NCI-H2196 treated with DMSO at 0.1 percent for 48 hours (cell line): ENCODE data around the gene TM9SF4.

Source experiments
- DNase-seq: peaks from one replicate; lab custom pipeline; 2025; ENCODE audit not compliant: unreplicated experiment; lab: John Stamatoyannopoulos, UW

TM9SF4 gene, protein sequence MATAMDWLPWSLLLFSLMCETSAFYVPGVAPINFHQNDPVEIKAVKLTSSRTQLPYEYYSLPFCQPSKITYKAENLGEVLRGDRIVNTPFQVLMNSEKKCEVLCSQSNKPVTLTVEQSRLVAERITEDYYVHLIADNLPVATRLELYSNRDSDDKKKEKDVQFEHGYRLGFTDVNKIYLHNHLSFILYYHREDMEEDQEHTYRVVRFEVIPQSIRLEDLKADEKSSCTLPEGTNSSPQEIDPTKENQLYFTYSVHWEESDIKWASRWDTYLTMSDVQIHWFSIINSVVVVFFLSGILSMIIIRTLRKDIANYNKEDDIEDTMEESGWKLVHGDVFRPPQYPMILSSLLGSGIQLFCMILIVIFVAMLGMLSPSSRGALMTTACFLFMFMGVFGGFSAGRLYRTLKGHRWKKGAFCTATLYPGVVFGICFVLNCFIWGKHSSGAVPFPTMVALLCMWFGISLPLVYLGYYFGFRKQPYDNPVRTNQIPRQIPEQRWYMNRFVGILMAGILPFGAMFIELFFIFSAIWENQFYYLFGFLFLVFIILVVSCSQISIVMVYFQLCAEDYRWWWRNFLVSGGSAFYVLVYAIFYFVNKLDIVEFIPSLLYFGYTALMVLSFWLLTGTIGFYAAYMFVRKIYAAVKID

DNA sequence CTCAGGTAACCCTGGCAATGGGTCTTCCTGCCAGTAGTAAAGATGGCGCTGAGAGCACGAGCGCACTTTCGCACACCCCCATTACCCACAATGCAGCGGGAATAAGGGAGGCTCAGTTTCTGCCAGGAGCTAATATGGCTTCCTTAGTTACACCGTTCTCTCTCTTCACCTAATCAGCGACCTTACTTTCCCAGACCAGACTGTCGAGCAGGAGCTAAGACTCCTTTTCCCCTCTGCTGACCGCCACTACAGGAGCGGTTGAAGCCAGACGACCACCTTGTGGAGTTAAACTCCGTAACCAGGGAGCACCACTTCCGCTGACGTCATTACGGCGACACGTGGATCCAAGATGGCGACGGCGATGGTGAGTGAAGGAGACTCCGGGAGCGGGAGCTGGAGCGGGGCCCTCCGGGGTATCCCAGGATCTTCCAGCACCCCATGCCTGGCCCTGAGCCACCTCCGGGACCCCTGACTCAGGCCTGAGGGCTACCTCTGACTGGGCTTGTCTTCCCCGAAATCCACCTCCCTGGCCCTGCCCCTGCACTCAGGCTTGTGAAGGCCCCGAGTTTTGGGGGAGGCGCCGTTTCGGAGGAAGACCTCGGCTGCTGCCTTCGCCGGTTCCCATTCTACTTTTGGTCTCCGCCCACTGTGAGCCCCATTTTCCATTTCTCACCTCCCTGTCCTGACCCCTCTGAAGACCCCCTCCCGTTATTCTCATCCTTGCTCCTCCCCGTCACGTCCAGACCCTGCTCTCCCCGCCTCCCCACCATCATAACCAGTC is at the start of gene TM9SF4:
Gene TM9SF4, plus strand, starts transcription at position 323 of the 781 bp plus-strand sequence. Its CDS starts 27 bp downstream, at position 350.
- DNase-seq: peak; percentile 87

DNA sequence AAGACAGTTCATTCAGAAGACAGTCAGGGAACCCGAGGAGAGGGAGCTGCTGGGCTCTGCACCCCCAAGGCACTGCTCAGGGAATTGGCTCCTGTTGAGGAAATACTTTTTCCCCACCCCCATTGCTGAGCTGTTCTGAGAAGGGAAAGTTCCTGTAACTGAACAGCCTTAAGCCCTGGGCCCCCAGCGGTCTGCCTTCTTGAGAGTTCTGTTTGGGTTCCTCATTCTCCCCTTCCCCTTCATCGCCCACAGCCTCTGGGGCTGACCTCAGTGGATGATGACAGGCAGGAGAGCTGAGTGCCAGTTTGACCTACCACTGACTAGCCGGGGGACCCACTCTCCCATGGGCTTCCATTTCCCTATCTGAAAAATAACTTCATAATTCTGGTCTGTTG is 46.7 kb upstream of the TM9SF4 start:
- DNase-seq: no peak

DNA sequence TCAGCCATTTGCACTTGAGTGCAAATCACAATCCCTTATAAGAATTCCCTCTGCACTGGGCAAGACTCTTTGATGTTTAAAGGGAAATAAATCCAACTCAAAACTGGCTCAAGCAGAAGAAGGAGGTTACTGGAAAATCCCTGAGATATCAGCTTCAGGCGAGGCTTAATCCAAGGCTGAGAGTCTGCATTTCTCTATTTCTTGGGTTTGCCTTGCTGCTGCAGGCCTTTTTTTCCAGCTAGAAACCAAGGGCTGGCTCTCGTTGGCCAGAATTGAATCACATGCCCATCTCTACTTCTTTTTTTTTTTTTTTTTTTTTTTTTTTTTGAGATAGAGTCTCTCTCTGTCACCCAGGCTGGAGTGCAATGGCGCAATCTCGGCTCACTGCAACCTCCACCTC is 45.8 kb upstream of the TM9SF4 start:
- no peak for DNase-seq

DNA sequence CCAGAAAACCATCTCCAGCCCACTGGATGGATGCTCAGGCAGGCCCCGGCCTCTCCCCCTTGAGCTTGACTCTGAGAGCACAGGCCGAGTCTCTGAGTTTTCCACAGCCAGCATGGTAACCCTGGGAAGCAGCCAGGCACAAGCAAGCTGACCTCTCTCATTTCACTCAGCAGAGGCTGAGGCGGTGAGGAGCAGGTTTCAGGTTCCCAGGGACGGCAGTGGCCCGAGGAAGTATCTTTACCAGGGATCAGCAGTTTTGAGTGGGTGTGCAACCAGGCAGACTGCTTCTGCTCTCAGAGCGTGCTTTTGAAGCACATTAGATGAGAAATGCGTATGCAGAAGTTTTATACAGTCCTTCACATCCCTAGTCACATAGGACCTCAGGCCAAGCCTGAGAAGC is 44.8 kb upstream of the TM9SF4 start:
- no peak for DNase-seq

DNA sequence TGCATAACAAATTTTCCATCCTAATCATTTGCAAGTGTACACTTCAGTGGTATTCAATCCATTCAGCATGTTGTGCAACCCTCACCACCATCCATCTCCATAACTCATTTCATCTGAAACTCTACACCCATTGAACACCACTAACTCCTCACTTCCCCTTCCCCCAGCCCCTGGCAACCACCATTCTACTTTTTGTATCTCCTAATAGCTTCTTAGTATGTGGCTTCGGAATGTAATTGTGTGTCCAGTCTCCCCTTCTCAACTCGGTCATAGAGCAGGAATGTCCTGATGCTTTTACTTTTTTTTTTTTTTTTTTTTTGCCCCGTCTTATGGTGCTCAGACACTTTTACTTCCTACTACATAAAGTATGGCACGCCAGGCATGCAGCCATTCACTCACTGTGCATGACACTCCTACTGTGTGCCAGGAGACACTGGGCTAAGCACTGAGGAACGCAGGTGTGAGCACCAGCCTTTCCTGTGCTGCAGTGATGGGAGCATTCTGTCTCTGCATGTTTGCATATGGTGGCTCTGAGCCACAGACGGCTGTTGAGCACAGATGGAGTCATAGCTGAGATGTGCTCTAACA is 42.2 kb upstream of the TM9SF4 start:
- DNase-seq: no peak

DNA sequence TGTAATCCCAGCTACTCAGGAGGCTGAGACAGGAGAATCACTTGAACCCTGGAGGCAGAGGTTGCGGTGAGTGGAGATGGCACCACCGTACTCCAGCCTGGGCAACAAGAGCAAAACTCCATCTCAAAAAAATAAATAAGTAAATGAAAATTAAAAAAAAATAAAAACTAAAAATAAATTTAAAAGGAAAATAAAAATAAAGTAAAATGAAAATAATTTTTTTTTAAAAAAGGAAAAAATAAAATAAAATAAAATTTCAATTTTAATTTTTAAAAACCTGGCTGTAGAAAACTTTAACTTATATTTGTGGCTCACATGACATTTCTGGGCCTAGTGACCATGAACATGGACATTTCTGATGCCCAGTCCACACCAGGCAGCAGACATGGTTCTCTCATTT is 41.3 kb upstream of the TM9SF4 start:
- no peak for DNase-seq

DNA sequence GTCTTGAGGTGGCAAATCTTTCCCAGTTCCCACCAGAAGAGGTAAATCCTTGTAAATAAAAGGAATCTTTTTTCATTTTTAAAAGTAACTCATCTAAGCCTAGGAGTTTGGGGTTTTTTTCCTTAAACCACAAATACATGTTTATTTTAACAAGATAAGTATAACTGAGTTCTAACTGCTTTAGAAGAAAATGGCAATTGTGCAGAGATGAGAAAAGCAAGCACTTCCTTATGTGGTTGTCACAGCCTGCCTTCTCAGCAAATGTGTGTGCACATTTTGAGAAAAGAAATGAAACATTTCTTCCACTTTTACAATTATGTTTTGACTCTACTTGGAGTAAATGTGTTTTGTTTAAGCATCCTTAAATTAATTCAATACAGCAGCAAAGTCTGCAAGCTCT is 39.8 kb upstream of the TM9SF4 start:
- DNase-seq: no peak

DNA sequence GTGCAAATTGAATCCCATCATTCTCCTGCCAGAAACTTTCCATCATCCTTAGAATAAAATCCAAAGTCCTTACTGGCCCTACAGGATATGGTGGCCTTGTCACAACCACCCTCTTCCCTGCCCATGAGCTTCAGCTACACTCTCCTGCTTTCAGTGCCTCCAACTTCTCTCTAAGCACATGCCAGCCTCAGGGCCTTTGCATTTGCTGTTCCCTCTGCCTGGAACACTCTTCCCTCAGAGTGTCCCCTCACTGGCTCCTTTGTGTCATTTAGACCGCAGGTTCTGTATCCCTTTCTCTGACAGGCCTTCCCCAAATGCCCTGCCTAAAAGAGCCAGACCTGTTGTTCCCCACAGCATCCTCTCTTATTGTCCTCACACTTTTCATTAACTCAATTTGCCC is 39.2 kb upstream of the TM9SF4 start:
- DNase-seq: no peak

DNA sequence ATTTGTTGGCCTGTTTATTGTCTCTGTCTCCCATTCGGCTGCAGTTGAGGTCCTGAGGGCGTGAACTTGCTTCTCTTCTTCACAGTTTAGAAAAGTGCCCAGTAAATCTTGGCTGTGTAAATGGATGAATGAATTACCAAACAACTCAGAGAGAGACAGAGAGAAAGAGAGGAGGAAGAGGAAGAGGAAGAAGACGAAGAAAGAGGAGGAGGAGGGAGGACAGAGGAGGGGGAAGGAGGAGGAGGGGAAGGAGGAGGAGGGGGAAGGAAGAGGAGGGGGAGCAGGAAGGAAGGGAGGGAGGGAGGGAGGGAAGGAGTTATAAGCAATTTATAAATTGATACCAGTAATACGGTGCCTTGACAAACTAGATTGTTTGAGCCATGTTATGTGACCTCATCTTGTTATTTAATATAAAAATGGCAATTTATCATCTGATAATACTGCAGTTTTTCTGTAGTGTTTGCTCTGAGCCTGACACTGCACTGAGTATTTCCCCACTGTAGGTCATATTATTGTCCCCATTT is 38.8 kb upstream of the TM9SF4 start:
- no peak for DNase-seq

DNA sequence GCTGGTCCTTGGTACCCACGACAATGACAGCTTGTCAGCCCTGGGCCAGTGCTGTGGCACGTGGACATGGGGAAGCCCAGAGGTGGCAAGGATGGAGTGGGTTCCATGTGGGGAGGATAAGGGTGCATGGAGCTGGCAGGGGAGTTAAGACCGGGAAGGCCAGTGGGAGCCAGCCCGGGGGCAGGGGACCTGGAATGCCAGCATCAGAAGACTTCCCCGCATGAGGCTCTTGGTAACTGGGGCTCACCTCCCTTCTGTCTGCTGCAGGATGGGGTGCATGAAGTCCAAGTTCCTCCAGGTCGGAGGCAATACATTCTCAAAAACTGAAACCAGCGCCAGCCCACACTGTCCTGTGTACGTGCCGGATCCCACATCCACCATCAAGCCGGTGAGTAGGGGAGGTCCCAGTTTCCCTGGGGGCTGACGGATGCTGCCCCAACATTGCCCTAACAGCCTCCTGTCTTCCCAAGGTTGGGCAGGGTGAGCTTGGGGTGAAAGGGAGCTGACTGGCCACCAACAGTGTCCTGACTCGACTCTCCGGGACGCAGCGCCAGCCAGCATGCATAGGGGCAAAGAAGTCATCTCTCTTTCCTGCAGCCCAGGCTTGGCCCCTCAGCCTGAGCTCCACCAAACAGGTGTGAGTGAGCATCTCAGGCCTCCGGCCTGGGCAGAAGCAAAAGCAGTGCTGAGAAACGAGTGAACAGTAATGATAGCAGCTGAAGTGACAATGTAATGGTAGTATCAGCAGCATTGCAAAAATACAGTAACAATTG is 37.9 kb upstream of the TM9SF4 start:
- no peak for DNase-seq

DNA sequence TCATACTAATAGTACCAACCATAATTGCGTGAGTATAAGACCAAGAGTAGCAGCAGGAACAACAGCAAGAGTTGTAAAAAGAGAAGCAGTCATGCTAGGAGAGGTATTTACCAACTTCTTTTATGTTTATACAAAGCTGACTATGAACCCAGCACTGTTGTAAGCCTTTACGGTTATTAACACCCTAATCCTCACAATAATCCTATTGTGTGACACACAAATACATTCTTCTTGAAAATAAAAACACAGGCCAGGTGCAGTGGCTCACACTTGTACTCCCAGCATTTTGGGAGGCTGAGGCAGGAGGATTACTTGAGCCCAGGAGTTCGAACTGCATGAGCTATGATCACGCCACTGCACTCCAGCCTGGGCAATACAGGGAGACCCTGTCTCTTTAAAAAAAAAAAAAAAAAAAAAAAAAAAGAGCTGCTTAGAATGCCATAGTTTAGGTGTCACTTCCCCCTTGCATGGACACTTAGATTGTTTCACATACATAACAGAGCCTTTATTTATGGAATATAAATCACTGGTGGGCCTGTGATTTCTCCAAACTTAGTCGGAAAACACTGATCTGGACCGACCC is 37.3 kb upstream of the TM9SF4 start:
- DNase-seq: no peak

DNA sequence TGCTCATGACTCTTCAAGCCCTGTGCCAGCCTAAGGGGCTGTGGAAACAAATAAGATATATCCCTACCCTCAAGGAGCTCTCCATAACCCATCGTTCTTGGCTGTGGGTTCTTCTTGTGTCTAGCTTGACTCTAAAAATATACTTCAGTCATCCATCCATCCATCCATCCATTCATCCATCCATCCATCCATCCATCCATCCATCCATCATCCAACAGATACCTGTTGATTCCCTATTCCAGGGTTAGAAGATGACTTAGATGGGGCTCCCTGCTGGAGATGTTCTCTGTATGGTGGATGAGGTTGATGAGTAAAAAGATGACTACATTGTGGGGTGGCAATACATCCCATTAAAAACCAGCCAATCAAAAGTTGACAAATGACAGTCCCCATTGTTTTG is 34.0 kb upstream of the TM9SF4 start:
- no peak for DNase-seq

DNA sequence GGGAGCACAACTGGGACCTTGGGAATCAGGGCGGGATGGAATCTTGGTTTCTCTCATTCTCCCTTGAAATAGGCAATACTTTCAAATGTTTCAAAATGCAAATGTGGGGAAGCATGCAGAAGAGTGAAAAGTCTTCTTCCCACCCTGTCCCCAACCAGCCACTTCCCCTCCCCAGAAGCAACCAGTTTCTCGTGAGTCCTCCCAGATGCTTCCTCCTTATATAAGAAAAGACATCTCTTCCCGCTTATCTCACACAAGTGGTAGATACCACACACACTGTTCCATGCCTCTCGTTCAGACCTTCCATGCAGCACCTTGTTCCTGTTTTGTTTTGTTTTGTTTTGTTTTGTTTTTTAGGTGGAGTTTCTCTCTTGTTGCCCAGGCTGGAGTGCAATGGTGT is 32.3 kb upstream of the TM9SF4 start:
- no peak for DNase-seq

DNA sequence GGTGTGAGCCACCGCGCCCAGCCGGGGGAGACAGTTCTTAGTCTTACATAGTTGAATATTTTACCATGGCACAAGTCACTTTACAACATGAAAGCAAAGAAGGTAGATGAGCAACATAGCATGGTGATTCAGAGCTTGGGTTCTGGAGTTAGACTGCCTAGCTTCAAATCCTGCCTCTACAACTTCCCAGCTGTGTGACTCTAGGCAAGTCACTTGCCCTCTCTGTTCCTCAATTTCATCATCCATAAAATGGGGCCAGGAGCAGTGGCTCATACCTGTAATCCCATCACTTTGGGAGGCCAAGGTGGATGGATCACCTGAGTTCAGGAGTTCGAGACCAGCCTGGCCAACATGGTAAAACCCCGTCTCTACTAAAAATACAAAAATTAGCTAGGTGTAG is 31.2 kb upstream of the TM9SF4 start:
- DNase-seq: no peak

DNA sequence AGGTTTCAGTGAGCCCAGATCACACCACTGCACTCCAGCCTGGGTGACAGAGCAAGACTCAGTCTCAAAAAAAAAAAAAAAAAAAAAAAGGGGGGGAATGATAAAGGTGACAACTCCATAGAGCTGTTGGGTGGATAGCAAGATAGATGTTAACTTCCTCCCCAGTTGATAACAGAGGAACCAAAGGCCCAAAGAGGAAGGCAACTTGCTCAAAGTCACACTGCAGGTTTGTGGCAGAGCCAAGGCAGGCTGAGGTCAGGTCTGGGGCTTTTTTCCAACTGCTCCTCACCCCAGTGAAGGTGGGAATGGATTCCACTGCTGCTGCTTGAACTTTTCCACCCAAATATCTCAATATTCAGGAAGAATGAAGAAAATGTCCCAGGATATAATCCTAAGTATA is 30.7 kb upstream of the TM9SF4 start:
- DNase-seq: no peak

DNA sequence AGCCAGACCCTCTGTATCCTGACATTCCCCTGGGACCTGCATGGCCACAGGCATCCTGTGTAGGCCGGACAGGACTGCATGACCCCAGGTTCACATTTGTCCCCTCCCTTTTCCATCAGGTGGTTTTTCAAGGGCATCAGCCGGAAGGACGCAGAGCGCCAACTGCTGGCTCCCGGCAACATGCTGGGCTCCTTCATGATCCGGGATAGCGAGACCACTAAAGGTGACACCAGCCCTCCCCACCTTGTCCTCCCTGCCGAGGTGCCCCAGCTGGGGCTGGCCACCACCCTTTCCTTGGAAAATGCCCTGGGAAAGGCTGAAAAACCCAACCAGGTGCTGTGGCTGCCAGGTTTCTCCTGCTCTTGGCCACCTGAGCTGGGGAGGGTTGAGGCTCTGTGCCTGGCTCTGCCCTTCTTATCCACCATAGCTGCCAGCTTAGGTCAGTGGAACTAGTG is 29.8 kb upstream of the TM9SF4 start:
- DNase-seq: no peak

DNA sequence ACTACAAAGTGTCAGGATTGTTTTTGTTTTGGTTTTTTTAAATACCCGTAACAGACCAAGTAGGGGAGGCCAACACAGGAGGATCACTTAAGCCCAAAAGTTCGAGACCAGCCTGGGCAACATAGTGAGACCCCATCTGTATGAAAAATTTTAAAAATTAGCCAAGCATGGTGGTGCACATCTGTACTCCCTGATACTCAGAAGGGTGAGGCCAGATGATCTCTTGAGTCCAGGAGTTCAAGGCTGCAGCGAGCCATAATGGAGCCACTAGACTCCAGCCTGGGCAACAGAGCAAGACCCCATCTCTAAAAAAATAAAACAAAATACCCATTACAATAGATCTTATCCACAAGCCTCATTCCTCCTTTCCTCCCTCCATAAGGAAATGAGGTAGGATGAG is 28.7 kb upstream of the TM9SF4 start:
- no peak for DNase-seq

DNA sequence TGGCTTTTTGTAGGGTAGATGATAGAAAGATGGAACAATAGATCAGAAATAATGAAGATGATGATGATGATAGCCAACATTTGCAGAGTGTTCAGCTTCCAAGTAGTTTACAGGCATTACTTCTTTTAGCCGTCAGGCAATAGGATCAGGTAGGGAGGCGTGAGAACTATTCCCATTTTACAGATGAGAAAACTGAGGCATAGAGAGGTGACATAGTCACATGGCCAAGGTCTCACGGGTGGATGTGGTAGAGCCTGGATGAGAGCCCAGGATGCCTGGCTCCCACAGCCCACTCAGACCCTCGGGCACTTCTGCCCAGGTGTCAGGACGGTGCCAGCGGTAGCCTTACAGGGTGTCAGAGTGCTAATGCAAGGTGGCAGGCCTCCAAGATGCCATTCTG is 26.0 kb upstream of the TM9SF4 start:
- DNase-seq: no peak

DNA sequence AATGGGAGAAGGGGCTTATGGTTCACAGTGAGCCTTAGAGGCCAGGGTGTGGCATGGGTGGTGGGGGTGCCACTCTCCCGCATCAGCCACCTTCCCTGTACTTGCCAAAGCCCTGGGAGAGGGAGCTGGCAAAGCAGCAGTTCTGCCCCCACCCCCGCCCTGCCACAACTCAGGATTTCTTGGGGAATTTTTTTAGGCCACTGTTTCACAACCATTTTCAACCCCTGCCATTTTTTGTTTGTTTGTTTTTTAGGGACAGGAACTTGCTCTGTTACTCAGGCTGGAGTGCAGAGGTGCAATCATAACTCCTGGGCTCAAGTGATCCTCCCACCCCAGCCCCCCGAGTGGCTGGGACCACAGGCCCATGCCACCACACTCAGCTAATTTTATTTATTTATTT is 22.4 kb upstream of the TM9SF4 start:
- no peak for DNase-seq

DNA sequence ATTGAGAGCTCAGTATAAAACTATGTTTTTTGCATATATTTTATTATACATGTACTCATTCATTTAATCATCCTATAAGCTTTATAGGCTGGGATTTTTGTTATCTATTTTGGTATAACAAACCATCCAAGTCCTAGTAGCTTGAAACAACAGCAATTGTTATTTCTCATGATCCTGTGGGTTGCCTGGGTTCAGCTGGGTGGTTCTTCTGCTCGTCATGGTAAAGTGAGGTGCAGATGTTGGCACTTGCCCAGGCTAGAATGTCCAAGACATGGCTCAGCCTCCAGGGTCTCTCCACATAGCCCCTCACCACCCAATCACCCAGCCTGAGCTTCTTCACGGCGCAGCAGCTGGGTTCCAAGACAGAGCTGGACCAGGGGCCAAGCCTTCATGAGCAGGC is 20.8 kb upstream of the TM9SF4 start:
- DNase-seq: no peak
